GM19099 (cell line): ENCODE data around the gene EMC8.

Source experiments
- POLR2A ChIP-seq: IDR thresholded peaks from 3 replicates; pipeline ENCODE4 v1.6.1; 2011; ENCODE audit warnings: low read depth; ENCODE audit not compliant: insufficient read length; ENCODE audit errors: extremely low read depth

The EMC8 gene

DNA sequence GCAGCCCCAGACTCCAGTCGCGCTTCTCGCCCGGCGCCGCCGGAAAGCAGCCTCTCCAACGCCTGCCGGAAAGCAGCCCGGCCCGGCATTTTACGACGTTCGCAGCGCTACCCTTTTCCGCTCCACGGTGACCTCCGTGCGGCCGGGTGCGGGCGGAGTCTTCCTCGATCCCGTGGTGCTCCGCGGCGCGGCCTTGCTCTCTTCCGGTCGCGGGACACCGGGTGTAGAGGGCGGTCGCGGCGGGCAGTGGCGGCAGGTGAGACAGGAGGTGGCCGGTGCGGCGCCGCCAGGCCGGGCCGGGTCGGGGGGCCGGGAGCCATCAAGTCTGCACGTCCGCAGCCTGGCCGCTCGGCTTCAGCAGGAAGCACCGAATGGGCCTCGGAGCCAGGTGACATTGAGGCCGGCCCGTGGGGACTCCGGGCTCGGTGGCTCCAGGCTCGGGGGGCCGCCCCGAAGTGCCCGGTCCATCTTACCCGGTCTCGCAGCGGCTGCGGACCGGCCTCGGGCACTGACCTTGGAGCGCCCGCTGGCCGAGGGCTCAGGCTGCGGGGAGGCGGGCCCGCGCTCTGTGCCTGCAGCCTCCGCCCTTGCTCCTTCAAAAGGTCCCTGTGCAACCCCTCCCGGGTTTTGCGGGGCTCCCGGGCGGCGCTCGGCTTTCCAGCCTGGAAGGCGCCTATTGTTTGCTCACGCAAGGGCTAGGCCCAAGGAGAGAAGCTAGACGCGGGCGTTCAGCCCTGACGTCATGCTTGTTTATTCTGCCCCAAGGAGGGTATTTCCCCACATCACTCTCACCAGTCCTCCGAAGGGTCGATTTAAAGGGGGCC lies at the start of gene EMC8, which contains the start of gene COX4I1:
Gene EMC8 (minus strand): TSS at position 48 of the 824 bp plus-strand sequence. CDS start 249 bp downstream, outside the sequence.
Gene COX4I1 (plus strand): TSS at position 199 of the 824 bp plus-strand sequence. CDS start 1,511 bp downstream, outside the sequence.
- TF ChIP-seq POLR2A: peak; percentile 92

DNA sequence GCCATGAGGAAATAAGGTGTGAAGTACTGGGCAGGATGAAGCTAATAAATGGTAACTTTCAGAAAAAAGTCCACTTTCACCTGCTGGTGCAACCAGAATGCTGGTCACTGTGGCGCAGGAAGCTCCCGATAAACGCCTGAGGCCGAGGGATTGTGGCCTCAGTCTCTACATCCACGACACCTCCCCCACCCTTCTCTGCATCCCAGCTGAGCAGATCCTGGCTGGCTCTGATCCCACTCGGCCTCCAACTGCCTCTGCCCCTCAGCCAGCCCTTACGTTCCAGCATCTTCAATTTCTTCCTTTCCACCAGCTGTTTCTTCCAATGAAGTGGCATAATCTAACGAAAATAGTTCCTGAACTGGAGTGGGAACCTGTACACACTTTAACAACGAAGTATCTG lies 49.6 kb upstream of the EMC8 start:
- no peak for TF ChIP-seq POLR2A

DNA sequence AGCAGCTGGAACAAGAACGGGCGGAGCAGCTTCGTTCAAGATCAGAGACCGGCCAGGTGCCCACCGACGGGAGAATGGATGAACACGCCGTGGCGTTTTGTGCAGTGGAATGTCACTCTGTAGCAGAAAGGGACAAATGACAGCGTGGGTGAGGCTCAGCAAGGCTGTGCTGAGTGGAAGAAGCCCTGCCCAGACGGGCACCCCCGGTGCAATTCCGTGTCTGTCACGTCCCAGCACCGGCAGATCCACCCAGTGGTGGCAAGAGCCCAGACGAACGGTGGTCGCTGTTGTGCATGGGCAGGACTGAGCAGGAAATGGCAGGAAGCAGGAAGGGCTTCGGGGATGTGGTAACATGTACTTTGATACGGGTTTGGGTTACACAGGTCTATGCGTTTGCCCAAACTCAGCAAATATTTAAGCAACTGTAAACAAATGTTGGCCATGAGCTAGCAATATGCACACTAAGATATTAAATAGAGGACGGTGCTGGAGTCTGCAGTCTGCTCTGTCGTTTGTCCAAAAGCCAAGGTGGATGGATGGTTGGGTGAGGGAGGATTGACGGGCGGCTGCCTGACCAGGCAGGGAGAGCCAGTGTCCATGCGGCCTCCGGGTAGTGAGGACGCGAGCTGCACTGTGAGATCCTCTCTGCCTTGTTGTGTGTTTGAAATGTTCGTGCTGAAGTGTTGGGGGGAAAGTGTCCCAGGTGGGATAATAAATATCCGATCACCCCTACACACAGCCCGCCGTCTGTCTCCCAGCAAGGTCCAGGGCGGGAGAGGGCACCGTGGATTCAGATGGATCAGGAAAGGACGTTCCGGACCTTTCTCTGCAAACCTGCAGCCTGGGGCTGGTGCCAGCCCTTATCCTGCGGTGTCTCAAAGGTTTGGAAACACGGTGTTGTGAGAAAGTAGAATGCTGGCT lies 48.6 kb upstream of the EMC8 start:
- no peak for TF ChIP-seq POLR2A

DNA sequence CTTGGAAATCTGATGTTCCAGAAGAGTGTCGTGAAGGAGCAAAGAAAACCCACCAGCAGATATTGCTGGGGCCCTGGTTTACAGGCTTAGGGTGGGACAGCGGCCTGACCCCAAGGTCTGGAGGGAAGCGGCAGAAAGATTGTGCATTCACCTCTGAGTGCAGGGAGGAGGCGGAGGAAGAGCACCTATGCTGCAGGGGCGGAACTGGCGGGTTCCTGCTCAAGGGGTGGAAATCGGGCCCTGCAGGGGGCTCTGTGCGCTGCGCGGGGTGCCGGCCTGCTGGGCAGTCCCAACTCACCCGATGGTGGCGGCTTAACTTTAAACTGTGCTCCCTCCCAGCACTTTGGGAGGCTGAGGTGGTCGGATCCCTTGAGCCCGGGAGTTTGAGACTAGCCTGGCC lies 47.7 kb upstream of the EMC8 start:
- no peak for TF ChIP-seq POLR2A

DNA sequence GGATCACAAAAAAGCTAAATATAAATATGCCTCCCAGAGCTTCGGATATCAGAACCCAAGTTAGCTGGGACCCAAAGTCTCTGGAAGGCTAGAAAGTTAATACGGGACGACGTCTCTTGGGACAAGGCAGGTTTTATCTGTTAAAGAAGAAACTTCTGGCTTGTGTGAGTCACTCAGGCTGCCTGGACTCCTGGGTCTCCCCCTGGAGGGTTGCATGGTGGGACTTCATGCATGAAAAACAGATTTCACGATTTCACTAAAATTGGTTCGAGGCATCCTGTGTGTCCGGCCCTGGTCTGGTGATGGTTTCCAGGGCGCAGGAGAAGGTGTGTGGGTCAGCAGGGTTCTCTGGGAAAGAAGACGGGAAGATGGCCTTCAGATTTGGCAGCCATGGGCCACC lies 47.1 kb upstream of the EMC8 start:
- TF ChIP-seq POLR2A: no peak

DNA sequence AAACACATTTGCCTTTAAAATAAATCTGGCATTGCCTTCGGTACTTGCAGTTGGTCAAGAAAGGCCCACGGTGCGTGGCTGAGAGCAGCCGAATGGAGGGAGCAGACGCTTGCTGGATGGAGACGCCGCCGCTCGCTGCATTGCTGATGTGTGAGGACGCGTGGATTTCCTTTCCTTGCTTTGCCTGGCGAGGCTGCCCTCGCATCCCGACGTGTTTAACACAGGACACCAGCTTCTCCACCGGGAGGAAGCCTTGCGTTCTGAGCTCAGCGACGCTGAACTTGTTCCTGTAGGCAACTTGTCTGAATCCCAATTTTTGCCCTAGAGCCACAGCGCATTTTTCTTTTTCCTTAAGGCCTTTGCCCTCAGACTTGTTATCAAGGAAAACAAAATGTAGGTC lies 45.9 kb upstream of the EMC8 start:
- TF ChIP-seq POLR2A: no peak

DNA sequence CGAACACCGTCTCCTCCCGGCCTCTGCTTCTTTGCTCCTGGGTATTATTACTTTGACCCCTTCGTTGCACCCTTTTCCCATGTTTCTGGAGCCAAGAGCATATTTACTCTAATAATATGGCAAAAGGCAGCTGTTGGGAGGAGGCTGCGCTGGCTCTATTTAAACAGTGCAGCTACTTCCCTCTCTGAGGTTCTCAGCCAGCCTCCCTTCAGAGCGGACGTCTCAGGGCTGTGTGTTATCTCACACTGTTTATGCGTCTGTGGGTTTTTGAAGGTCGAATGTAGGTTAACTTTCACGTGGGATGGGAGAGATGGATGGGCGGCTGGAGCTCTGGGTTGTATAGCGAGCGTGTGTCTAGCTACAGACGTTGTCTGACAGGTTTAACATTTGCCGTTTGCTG lies 45.4 kb upstream of the EMC8 start:
- TF ChIP-seq POLR2A: no peak

DNA sequence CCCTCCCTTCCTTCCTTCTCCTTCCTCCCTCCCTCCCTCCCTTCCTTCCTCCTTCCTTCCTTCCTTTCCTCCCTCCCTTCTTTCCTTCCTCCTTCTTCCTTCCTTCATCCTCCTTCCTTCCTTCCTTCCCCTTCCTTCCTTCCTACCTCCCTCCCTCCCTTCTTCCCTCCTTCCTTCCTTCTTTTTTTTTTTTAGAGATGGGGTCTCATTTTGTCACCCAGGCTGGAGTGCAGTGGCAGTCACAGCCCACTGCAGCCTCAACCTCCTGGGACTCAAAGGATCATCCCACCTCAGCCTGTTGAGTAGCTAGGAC lies 44.8 kb upstream of the EMC8 start:
- TF ChIP-seq POLR2A: no peak

DNA sequence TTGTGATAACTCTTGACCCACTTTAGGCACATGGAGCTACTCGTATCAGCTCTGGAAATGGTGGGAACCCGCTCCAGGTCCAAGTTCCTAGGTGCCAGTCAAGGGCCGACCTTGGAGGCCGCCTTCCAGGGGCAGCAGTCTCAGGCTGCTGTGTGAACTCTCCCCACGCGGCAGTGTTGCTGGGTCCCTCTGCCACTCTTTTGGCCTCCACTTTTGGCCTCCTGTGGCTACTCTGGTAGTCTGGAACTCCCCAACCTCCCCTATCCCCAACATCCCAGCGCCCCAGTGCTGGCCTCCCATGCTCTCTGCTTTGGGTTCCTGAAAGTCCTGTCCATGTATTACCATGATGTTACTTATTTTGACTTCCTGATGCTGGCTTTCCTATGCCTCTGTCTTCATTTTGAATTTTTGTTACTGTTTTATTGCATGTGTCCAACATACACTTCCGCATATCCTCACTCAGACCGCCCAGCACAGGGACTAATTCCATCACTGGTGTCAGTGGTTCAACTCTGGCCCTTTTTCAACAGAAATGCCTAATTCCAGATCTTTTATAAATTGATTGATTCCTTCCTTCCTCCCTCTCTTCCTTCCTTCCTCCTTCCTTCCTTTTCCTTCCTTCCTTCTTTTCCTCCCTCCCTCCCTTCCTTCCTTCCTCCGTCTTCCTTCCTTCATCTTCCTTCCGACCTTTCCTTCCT lies 44.3 kb upstream of the EMC8 start:
- TF ChIP-seq POLR2A: no peak

DNA sequence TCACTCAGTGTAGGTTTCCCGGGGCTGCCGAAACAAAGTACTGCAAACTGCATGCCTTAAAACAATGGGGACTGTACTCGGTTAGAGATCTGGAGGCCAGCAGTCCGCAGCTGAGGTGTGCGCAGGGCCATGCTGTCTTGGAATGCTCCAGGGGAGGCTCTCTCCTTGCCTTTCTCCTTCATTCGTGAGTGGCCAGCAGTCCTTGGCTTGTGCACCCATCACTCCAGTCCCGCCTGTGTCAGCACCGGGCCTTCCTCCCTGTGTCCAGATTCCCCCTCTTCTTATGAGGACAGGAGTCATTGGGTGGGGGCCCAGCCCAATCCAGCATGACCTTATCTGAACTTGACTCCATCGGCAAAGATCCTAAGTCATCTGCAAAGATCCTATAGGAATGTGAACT lies 43.5 kb upstream of the EMC8 start:
- TF ChIP-seq POLR2A: no peak

DNA sequence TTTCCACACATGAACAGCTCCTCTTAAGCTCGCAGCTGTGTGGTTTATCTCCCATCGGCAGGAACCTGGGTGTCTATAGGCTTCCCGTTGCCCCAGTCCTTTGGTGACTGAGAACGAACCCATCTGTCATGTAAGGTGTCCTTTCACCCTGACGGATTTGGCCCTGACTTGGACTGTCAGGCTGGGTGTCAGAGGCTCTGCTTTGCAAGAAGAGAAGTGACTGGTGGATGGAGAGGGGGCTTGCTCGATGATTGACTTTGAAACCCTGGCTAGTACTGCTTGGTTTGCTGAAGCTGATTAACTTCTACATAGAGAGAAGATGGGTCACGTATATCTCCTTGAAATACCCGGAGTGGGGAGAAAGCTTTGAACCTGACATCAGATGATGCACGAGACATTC lies 43.1 kb upstream of the EMC8 start:
- TF ChIP-seq POLR2A: no peak

DNA sequence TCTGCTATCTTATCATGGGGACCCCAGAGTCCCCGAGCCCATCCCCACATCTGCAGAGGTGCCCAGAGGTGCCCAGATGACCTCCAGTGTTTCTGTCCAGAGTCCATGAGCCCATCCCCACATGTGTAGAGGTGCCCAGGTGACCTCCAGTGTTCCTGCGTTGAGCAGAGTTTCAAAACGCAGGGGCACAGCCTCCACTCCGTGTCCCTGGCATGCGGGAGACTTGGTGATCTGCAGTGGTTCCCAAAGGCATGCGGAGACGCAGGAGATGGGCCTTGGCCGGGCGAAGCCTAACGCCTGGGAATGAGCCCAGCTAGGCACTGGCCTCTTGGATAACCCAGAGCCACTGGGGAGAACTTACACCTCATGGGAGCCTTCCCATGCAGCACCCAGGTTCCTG lies 41.5 kb upstream of the EMC8 start:
- no peak for TF ChIP-seq POLR2A

DNA sequence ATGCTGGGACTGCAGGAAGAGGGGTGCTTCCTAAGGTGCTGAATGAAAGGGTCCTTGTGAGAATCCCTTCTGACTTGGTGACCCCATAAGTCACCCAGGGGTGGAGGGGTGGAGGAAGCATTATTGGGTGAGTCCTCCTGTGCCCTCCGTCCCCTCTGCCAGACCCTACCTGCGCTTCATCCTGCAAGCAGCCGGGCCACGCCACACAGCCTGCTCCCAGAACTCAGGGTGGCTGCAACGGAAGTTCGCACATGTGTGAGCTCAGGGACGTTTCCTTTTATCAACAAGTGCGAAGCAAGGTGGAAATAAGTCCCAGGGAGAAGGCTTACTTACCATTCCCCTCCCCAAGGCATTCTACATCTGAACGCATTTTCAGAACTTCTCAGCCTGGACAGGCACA lies 41.1 kb upstream of the EMC8 start:
- TF ChIP-seq POLR2A: no peak

DNA sequence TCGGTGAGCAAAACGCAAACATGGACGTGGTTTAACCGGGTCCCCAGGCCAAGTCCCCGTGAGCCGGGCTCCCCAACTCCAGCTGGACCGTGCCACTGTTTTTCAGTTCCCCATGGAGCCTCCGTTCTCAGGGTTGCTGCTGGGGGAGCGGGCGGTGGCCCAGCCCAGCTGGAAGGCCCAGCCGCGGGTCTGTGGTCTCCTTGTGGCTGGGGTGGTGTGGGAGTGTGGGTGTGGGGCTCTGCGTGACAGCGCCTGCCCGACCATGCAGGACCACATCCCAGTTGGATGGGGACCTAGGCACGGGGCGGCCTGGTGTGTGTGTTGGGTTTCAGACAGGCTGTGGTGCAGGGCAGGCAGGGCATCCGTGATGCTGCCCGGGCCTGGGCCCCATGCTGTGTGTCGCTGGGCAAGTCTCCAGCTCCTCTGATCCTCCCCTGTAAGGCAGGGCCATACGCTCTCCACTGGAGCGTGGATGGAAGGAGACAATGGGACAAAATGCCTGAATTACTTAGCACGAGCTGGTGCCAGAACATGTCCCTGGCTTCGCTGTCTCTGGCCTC lies 40.4 kb upstream of the EMC8 start:
- no peak for TF ChIP-seq POLR2A
